GM12891 (cell line): Measurements from ENCODE around the gene DOK4.

Source experiments
- POLR2A ChIP-seq: IDR thresholded peaks from 2 replicates; pipeline ENCODE4 v1.6.1; 2011; ENCODE audit warnings: low read depth, low read length, control low read depth
- POLR2AphosphoS5 ChIP-seq: IDR thresholded peaks from 2 replicates; pipeline ENCODE4 v1.6.1; 2011; ENCODE audit warnings: low read depth, low read length, control low read depth
- SPI1 ChIP-seq: IDR thresholded peaks from 2 replicates; pipeline ENCODE4 v1.6.1; 2011; ENCODE audit warnings: low read depth, low read length, control low read depth
- TAF1 ChIP-seq: IDR thresholded peaks from 2 replicates; pipeline ENCODE4 v1.6.1; 2011; ENCODE audit warnings: low read depth, low read length, control low read depth

- TF ChIP-seq POLR2A, result no peak
- no peak for TF ChIP-seq TAF1
- TF ChIP-seq POLR2AphosphoS5, result no peak
- no peak for TF ChIP-seq SPI1
These were observed 48.1 kb upstream of the DOK4 start for GRCh38 chr16:57534337-57534880.
